CD4-positive, alpha-beta T cell (primary cell): ENCODE results near the gene APBA2. TPM values are rescaled to one million over a fixed set of nuclear protein-coding genes. Genes with fewer than 3 reads are reported as not detected.

Experiments used
- ATAC-seq: fragments of 200-7000 bp; cut with Tn5 transposase; one replicate; pipeline ENCODE4 v1.10.0; 2022; ENCODE audit warnings: mild to moderate bottlenecking; ENCODE audit not compliant: poor library complexity
- CTCF ChIA-PET: fragments of 350-600 bp; sonication (Branson Sonifier 250); formaldehyde crosslinking; loops from one replicate; lab custom pipeline; 2021; ENCODE audit warnings: antibody characterized with exemption, inconsistent platforms; lab: Charles Lee
- POLR2A ChIA-PET: fragments of 350-600 bp; sonication (Branson Sonifier 250); formaldehyde crosslinking; loops from one replicate; lab custom pipeline; 2021; ENCODE audit warnings: antibody characterized with exemption, inconsistent platforms; lab: Charles Lee
- DNase-seq, 14 experiments: peaks; one replicate each; pipeline ENCODE4 v3.0.0-alpha.2; 2013 to 2020; ENCODE audit warnings: mixed read lengths in 2 of 14
- H3K27ac ChIP-seq, 2 donors: one replicate each; pipeline versions ENCODE4 v1.5.1 to v1.7.0; 2013; ENCODE audit warnings: low read length in 2 of 2, low read depth in 1 of 2, mild to moderate bottlenecking in 1 of 2
- H3K27me3 ChIP-seq, 2 experiments: 1 replicate in 1 of 2; 2 replicates in 1 of 2; pipeline versions ENCODE4 v1.6.1 to v1.7.0; 2013; ENCODE audit warnings: low read length in 2 of 2, control low read depth in 1 of 2, mild to moderate bottlenecking in 1 of 2, moderate library complexity in 1 of 2; ENCODE audit not compliant: insufficient read depth in 2 of 2, control insufficient read depth in 1 of 2
- H3K36me3 ChIP-seq: one replicate; pipeline ENCODE4 v1.6.1; 2013; ENCODE audit warnings: low read length, control low read depth; ENCODE audit not compliant: insufficient read depth
- H3K4me1 ChIP-seq: one replicate; pipeline ENCODE4 v1.6.1; 2013; ENCODE audit warnings: low read length, control low read depth; ENCODE audit not compliant: insufficient read depth
- H3K4me3 ChIP-seq: one replicate; pipeline ENCODE4 v1.5.1; 2013; ENCODE audit warnings: mild to moderate bottlenecking, low read length, moderate library complexity
- H3K9me3 ChIP-seq, 2 experiments: 1 replicate in 1 of 2; 2 replicates in 1 of 2; pipeline versions ENCODE4 v1.6.1 to v1.7.0; 2013; ENCODE audit warnings: low read length in 2 of 2, mild to moderate bottlenecking in 2 of 2, control low read depth in 1 of 2, moderate library complexity in 1 of 2; ENCODE audit not compliant: control insufficient read depth in 1 of 2, insufficient read depth in 1 of 2
- H3K27ac Mint-ChIP-seq: one replicate; pipeline ENCODE4 v1.8.0; 2020; ENCODE audit warnings: mixed read lengths
- H3K27me3 Mint-ChIP-seq: one replicate; pipeline ENCODE4 v1.8.0; 2021; ENCODE audit warnings: mixed read lengths
- H3K36me3 Mint-ChIP-seq: one replicate; pipeline ENCODE4 v1.8.0; 2021; ENCODE audit warnings: low read depth, mixed read lengths
- H3K4me1 Mint-ChIP-seq: one replicate; pipeline ENCODE4 v1.8.0; 2021; ENCODE audit warnings: low read depth, mixed read lengths
- H3K4me3 Mint-ChIP-seq: one replicate; pipeline ENCODE4 v1.8.0; 2020; ENCODE audit warnings: mild to moderate bottlenecking, mixed read lengths
- H3K9me3 Mint-ChIP-seq: one replicate; pipeline ENCODE4 v1.8.0; 2020; ENCODE audit warnings: mixed read lengths
- intact Hi-C, 2 experiments: fragments of 100-400 bp; cut with DNase I in 1 of 2; cut with micrococcal nuclease in 1 of 2; formaldehyde crosslinking; loops; one replicate each; pipeline versions ENCODE4 v1.15.1 to v1.9.0; 2023 to 2025; cut with DNase I, micrococcal nuclease
- total RNA-seq, 174 experiments: library from RNA in 2 of 174; stranded (reverse) in 2 of 174; gene quantifications; one replicate each; pipeline ENCODE4 v1.2.3 and lab custom pipeline; 2021 to 2026
- TF ChIP-seq, protein P1 (sequence below): fragments of 200-600 bp; IDR thresholded peaks from one replicate; pipeline ENCODE4 v1.8.0; 2022; ENCODE audit warnings: antibody characterized with exemption, mild to moderate bottlenecking

APBA2 gene
- total RNA-seq, 2 experiments from 2014 or later, result 123 to 126 TPM

DNA sequence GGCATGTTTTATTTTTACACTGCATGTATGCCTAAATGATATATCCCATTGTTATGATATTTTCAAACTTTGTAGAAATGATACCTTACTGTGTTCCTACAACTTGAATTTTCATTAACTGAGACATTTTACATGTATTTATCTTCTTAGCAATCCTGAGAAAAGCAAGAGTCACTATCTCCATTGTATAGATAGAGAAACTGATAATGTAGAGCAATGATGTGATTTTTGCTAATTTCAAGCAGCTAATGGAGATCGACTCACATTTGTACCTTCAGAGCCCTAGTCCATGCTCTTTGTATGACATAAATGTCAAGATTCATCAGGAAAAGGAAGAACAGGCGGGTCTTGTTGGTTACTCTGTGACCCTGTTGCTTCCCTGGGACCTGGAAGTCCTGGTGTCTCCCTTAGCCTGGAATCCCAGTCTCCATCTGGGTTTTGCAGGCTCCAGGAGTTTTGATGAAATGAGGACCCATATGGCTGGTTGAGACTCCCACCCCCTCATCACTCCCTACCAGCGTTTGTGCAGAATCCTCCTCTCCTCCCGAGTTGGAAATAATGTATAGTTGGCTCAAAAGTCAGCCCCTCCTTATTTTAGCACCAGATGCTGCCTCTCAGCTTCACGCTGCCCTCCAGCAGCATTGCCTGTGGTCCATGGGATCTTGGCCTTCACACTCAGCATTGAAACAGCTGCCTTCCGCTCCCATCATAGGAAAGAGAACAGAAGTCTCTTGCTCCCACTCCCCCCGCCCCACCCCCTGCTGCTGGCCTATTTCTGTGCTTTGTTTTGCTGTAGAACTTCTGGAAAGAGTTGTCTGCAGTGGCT lies 67.1 kb downstream of the APBA2 start:
- TF ChIP-seq, protein P1, sequence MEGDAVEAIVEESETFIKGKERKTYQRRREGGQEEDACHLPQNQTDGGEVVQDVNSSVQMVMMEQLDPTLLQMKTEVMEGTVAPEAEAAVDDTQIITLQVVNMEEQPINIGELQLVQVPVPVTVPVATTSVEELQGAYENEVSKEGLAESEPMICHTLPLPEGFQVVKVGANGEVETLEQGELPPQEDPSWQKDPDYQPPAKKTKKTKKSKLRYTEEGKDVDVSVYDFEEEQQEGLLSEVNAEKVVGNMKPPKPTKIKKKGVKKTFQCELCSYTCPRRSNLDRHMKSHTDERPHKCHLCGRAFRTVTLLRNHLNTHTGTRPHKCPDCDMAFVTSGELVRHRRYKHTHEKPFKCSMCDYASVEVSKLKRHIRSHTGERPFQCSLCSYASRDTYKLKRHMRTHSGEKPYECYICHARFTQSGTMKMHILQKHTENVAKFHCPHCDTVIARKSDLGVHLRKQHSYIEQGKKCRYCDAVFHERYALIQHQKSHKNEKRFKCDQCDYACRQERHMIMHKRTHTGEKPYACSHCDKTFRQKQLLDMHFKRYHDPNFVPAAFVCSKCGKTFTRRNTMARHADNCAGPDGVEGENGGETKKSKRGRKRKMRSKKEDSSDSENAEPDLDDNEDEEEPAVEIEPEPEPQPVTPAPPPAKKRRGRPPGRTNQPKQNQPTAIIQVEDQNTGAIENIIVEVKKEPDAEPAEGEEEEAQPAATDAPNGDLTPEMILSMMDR, result no peak
- ATAC-seq (no peak), DNase-seq (no peak)
- H3K27me3 Mint-ChIP-seq, result no peaks in the 10 kb centered on the region
- ChIA-PET POLR2A (interaction anchor here (1.3 kb wide), 2 partner anchors 16 to 19 kb away, joined by 3 to 4 read pairs; no protein-coding TSS in a partner anchor), CTCF (no interaction called here)
- no peaks in the 10 kb centered on the region for H3K36me3 ChIP-seq
- no peaks in the 10 kb centered on the region for H3K9me3 ChIP-seq
- no peak overlapping the region for H3K4me3 ChIP-seq
- no peak overlapping the region for H3K27ac ChIP-seq
- H3K27ac Mint-ChIP-seq, result peak overlapping the region; percentile 83
- intact Hi-C loops, result no loop called here
- peaks cover 67% of the 10 kb centered on the region for H3K4me1 ChIP-seq
- peak overlapping the region; percentile 25 for H3K4me3 Mint-ChIP-seq
- no peaks in the 10 kb centered on the region for H3K27me3 ChIP-seq
- H3K36me3 Mint-ChIP-seq, result peaks cover 20% of the 10 kb centered on the region
- H3K9me3 Mint-ChIP-seq, result no peaks in the 10 kb centered on the region
- peaks cover 80% of the 10 kb centered on the region for H3K4me1 Mint-ChIP-seq

DNA sequence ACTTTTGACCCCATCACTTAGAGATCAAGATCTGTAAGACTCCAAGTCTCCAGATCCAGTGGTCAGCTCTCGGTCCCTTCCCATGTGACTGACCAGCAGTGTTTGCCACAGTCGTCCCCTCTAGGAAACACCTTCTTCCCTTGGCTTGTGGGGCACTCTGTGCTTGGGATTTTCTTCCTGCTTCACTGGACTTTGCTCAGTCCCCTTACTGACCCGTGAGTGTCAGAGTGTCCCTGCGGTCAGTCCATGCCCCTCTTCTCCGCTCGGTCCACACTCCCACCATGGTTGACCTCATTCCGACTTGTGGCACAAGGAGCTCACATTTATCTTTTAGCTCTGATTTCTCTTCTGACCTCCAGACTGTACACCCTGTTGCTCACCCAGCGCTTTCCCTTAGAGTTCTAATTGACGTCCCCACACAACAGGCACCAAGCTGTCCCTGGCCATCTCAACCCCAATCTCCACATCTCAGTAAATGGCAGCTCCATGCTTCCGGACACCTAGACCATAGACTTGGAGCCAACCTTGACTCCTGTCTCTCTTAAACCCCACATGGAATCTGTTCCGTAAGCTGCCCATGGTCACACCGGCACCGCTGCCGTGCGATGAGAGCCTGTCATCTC lies 67.9 kb downstream of the APBA2 start:
- Histone ChIP-seq H3K27ac (no peak overlapping the region), H3K9me3 (no peaks in the 10 kb centered on the region), H3K27me3 (no peaks in the 10 kb centered on the region), H3K4me3 (no peak overlapping the region), H3K4me1 (peaks cover 61% of the 10 kb centered on the region), H3K36me3 (no peaks in the 10 kb centered on the region)
- Mint-ChIP-seq H3K9me3 (no peaks in the 10 kb centered on the region), H3K4me3 (peak overlapping the region; percentile 3), H3K27ac (peak overlapping the region; percentile 83), H3K4me1 (peaks cover 79% of the 10 kb centered on the region), H3K36me3 (peaks cover 15% of the 10 kb centered on the region), H3K27me3 (no peaks in the 10 kb centered on the region)
- ATAC-seq (no peak), DNase-seq (no peak)
- TF ChIP-seq, protein P1, result no peak
- CTCF ChIA-PET, result no interaction called here
- intact Hi-C loops, result no loop called here
- POLR2A ChIA-PET, result interaction anchor here (1.0 to 1.3 kb wide), 4 partner anchors 12 to 32 kb away, joined by 3 to 4 read pairs (median 4); no protein-coding TSS in a partner anchor

DNA sequence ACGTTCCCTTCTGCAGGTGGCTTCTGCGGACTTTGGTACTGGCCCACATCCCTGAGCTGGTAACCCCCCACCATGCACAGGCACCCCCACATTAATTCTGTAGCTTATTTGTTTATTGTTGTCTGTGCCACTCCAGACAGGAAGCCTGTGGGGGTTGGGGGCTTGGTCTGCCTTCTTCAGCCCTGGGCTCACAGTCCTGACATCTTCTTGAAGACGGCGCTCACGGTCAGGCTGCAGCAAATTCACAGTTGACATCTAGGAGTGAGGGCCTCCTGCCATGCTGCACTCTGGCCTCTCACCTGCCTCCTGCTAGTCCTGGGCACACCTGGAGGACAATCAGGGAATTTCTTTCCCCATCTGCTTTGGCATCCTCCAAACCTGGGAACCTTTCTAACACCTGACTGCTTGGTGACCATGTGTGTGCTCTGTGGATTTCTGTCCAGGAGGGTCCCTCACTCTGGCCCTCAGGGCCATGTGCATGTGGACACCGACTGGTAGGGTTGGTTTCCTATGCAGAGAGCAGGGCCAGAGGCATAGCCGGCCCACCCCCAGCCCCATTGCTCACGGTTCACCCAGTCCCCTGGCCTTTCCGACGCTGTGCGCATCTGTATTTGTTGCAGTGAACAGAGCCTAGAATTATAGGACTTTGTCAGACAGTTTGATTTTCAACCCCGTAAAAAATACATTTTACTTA lies 68.8 kb downstream of the APBA2 start:
- Mint-ChIP-seq H3K4me3 (peak overlapping the region; percentile 50), H3K36me3 (peaks cover 10% of the 10 kb centered on the region), H3K27me3 (no peaks in the 10 kb centered on the region), H3K27ac (peak overlapping the region; percentile 83), H3K9me3 (no peaks in the 10 kb centered on the region), H3K4me1 (peaks cover 76% of the 10 kb centered on the region)
- no peak overlapping the region for H3K27ac ChIP-seq
- ChIA-PET POLR2A (interaction anchor here (1.0 to 1.4 kb wide), 5 partner anchors 12 to 33 kb away, joined by 3 to 4 read pairs (median 3); no protein-coding TSS in a partner anchor), CTCF (no interaction called here)
- ATAC-seq (peak; percentile 21), DNase-seq (no peak)
- TF ChIP-seq, protein P1, result no peak
- intact Hi-C loops, result no loop called here
- no peak overlapping the region for H3K4me3 ChIP-seq
- no peaks in the 10 kb centered on the region for H3K27me3 ChIP-seq
- no peaks in the 10 kb centered on the region for H3K9me3 ChIP-seq
- H3K36me3 ChIP-seq, result no peaks in the 10 kb centered on the region
- H3K4me1 ChIP-seq, result peaks cover 51% of the 10 kb centered on the region
